ENCODE results near the gene SUCLG2. TPM values are rescaled to one million over a fixed set of nuclear protein-coding genes. Genes with fewer than 3 reads are reported as not detected.

SUCLG2 gene
- total RNA-seq, 3 donors from 2014 or later (not counting 1 experiment from before 2014, with no cell fraction given), result 43.6 to 55.8 (median 49.9) TPM

DNA sequence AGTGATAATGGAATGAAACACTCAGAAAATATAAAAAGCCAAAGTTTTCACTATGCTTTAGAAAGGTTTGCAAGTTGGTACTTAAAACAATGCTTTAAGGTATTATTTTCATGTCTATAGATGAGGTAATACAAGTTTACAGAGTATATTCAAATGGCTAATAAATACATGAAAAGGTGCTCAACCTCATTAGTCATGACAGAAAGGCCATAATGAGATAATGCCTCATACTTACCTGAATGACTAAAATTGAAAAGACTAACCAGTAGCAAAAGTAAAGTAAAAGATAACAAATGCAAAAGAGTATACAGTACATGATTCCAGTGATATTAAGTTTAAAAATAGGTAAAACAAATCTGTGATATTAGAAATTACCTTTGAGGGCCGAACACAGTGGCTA, 163.8 kb downstream of the SUCLG2 start:
- H3K27ac ChIP-seq (ENCODE audit: low read length), result no peak overlapping the region
- ATAC-seq, result no peak
- Mint-ChIP-seq H3K4me3 (no peak overlapping the region), H3K36me3 (peaks cover 7% of the 10 kb centered on the region), H3K27me3 (ENCODE audit: low read depth in 2 of 2) (no peaks in the 10 kb centered on the region), H3K27ac (no peak overlapping the region), H3K4me1 (peaks cover 0 to 4% of the 10 kb centered on the region in 2 donors), H3K9me3 (no peaks in the 10 kb centered on the region)
- intact Hi-C loops (cut with micrococcal nuclease), result no loop called here
- H3K4me3 ChIP-seq (ENCODE audit: low read length), result no peak overlapping the region
- no peaks in the 10 kb centered on the region for H3K9me3 ChIP-seq (ENCODE audit: control insufficient read depth, insufficient read depth, low read length)
- TF ChIP-seq CTCF (IDR thresholded peaks at IDR 0.05), result no peak
- 100% methylated on average over 1 of the region's 1 CpG for WGBS (ENCODE audit: insufficient coverage)
- no peaks in the 10 kb centered on the region for H3K27me3 ChIP-seq (ENCODE audit: control insufficient read depth, insufficient read depth, low read length)
- no peak for DNase-seq
- no peaks in the 10 kb centered on the region for H3K4me1 ChIP-seq (ENCODE audit: control insufficient read depth, insufficient read depth, low read length)
- H3K36me3 ChIP-seq (ENCODE audit: control insufficient read depth, insufficient read depth, low read length), result peaks cover 17% of the 10 kb centered on the region

- Histone ChIP-seq H3K4me1 (ENCODE audit: control insufficient read depth, insufficient read depth, low read length) (no peaks in the 10 kb centered on the region), H3K4me3 (ENCODE audit: low read length) (no peak overlapping the region), H3K27me3 (ENCODE audit: control insufficient read depth, insufficient read depth, low read length) (no peaks in the 10 kb centered on the region), H3K27ac (ENCODE audit: low read length) (no peak overlapping the region), H3K36me3 (ENCODE audit: control insufficient read depth, insufficient read depth, low read length) (peaks cover 12% of the 10 kb centered on the region), H3K9me3 (ENCODE audit: control insufficient read depth, insufficient read depth, low read length) (no peaks in the 10 kb centered on the region)
- intact Hi-C loops (cut with micrococcal nuclease), result no loop called here
- no peak for ATAC-seq
- DNase-seq, result no peak
- peaks cover 7% of the 10 kb centered on the region for H3K36me3 Mint-ChIP-seq
- TF ChIP-seq CTCF (IDR thresholded peaks at IDR 0.05), result no peak
- no peaks in the 10 kb centered on the region for H3K27me3 Mint-ChIP-seq (ENCODE audit: low read depth in 2 of 2)
- H3K27ac Mint-ChIP-seq, result no peak overlapping the region
- H3K4me3 Mint-ChIP-seq, result no peak overlapping the region
- H3K9me3 Mint-ChIP-seq, result no peaks in the 10 kb centered on the region
- 98% methylated on average over 4 of the region's 4 CpGs for WGBS (ENCODE audit: insufficient coverage)
- peaks cover 0 to 4% of the 10 kb centered on the region in 2 donors for H3K4me1 Mint-ChIP-seq
These were observed 164.6 kb downstream of the SUCLG2 start for GRCh38 chr3:67489816-67490215.

DNA sequence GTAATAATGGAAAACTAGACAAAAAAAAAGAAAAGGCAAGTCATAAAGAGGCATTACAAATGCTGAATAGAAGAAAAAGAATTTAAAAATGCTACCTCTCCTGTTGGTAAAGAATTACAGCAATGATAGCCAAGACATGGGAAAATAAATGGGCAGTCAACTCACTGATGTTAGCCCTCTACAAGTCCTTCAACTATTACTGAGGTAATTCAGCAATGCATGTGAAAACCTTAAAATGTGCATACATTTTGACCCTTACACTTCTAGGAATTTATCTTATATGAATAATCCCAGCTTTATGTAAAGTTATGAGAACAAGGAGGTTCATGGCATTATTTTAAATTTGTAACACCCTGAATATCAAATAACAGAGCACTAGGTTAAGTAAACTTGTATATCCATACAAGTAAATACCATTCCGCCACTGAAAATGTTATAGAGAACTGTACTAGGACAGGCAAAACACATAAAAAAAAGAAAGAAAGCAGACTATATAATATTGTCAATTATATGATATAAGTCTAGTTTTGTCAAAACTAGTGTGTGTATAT, 166.8 kb downstream of the SUCLG2 start:
- Mint-ChIP-seq H3K36me3 (peaks cover 7% of the 10 kb centered on the region), H3K9me3 (no peaks in the 10 kb centered on the region), H3K4me3 (no peak overlapping the region), H3K4me1 (peaks cover 5 to 9% of the 10 kb centered on the region in 2 donors), H3K27ac (no peak overlapping the region), H3K27me3 (ENCODE audit: low read depth in 2 of 2) (no peaks in the 10 kb centered on the region)
- H3K27me3 ChIP-seq (ENCODE audit: control insufficient read depth, insufficient read depth, low read length), result no peaks in the 10 kb centered on the region
- no peak for ATAC-seq
- TF ChIP-seq CTCF (IDR thresholded peaks at IDR 0.05), result no peak
- H3K27ac ChIP-seq (ENCODE audit: low read length), result no peak overlapping the region
- intact Hi-C loops (cut with micrococcal nuclease), result no loop called here
- no peaks in the 10 kb centered on the region for H3K9me3 ChIP-seq (ENCODE audit: control insufficient read depth, insufficient read depth, low read length)
- H3K4me3 ChIP-seq (ENCODE audit: low read length), result no peak overlapping the region
- DNase-seq, result no peak
- H3K4me1 ChIP-seq (ENCODE audit: control insufficient read depth, insufficient read depth, low read length), result no peaks in the 10 kb centered on the region
- WGBS (ENCODE audit: insufficient coverage), result no CpG with 5 or more reads among the region's 1 CpG
- H3K36me3 ChIP-seq (ENCODE audit: control insufficient read depth, insufficient read depth, low read length), result peaks cover 5% of the 10 kb centered on the region

GRCh38 chr3:67486883-67487282, 167.5 kb downstream of the SUCLG2 start:
- no peak overlapping the region for H3K27ac Mint-ChIP-seq
- no peaks in the 10 kb centered on the region for H3K9me3 Mint-ChIP-seq
- H3K27me3 Mint-ChIP-seq (ENCODE audit: low read depth in 2 of 2), result no peaks in the 10 kb centered on the region
- peaks cover 9% of the 10 kb centered on the region for H3K36me3 Mint-ChIP-seq
- intact Hi-C loops (cut with micrococcal nuclease), result no loop called here
- DNase-seq, result no peak
- H3K4me1 Mint-ChIP-seq, result peaks cover 5 to 9% of the 10 kb centered on the region in 2 donors
- ATAC-seq, result no peak
- Histone ChIP-seq H3K4me3 (ENCODE audit: low read length) (no peak overlapping the region), H3K27ac (ENCODE audit: low read length) (no peak overlapping the region), H3K36me3 (ENCODE audit: control insufficient read depth, insufficient read depth, low read length) (peaks cover 5% of the 10 kb centered on the region), H3K9me3 (ENCODE audit: control insufficient read depth, insufficient read depth, low read length) (no peaks in the 10 kb centered on the region), H3K4me1 (ENCODE audit: control insufficient read depth, insufficient read depth, low read length) (no peaks in the 10 kb centered on the region), H3K27me3 (ENCODE audit: control insufficient read depth, insufficient read depth, low read length) (no peaks in the 10 kb centered on the region)
- no peak for TF ChIP-seq CTCF (IDR thresholded peaks at IDR 0.05)
- WGBS (ENCODE audit: insufficient coverage), result no CpG with 5 or more reads among the region's 1 CpG
- no peak overlapping the region for H3K4me3 Mint-ChIP-seq

Measured in natural killer cell (primary cell).